ENCODE data around the gene APRT.

GRCh38 chr16:88807626-88808453 lies 3.9 kb downstream of the APRT start:
- TF ChIP-seq CTCF (IDR thresholded peaks at IDR 0.05) (no peak), EP300 (IDR thresholded peaks at IDR 0.05; ENCODE audit: low read depth) (no peak)

Data from transverse colon (tissue), 3 donors.